ACHN (cell line): ENCODE results near the gene DDX17.

Source experiments
- DNase-seq: peaks from one replicate; pipeline ENCODE4 v3.0.0-alpha.2; 2015
- in situ Hi-C: cut with HindIII; loops from 2 replicates; pipeline ENCODE4 v1.10.0; 2017; ENCODE audit warnings: low sequenced_read_pairs, low pct_ligation_motif_present, low pct_unique_long_range_greater_than_20kb

Gene DDX17

GRCh38 chr22:38497869-38498268, 8.2 kb downstream of the DDX17 start:
- in situ Hi-C loops: no loop called here
- no peak for DNase-seq

- in situ Hi-C loops: no loop called here
- no peak for DNase-seq
Observed at GRCh38 chr22:38494939-38495338, 11.2 kb downstream of the DDX17 start.

GRCh38 chr22:38494498-38494897, 11.6 kb downstream of the DDX17 start:
- DNase-seq: no peak
- in situ Hi-C loops: no loop called here

- no peak for DNase-seq
- in situ Hi-C loops: no loop called here
Observed at GRCh38 chr22:38491707-38492348, 14.3 kb downstream of the DDX17 start.

GRCh38 chr22:38490915-38491314, 15.2 kb downstream of the DDX17 start:
- DNase-seq: peak; percentile 34
- in situ Hi-C loops: no loop called here

- no peak for DNase-seq
- in situ Hi-C loops: no loop called here
Observed at GRCh38 chr22:38490475-38490874, 15.6 kb downstream of the DDX17 start.

- in situ Hi-C loops: no loop called here
- DNase-seq: no peak
Observed at GRCh38 chr22:38489561-38490145, 16.5 kb downstream of the DDX17 start.

GRCh38 chr22:38489142-38489541, 17.0 kb downstream of the DDX17 start:
- no peak for DNase-seq
- in situ Hi-C loops: no loop called here

- in situ Hi-C loops: no loop called here
Observed at GRCh38 chr22:38487946-38488345, 18.2 kb downstream of the DDX17 start.

GRCh38 chr22:38485783-38486182, 20.3 kb downstream of the DDX17 start:
- no peak for DNase-seq
- in situ Hi-C loops: no loop called here

More at GRCh38 chr22:38487946-38488345, 18.2 kb downstream of the DDX17 start:
- DNase-seq: no peak

- no peak for DNase-seq
- in situ Hi-C loops: no loop called here
Observed at GRCh38 chr22:38484244-38484643, 21.9 kb downstream of the DDX17 start.

- no peak for DNase-seq
- in situ Hi-C loops: no loop called here
Observed at GRCh38 chr22:38482662-38483308, 23.3 kb downstream of the DDX17 start.

- in situ Hi-C loops: no loop called here
Observed at GRCh38 chr22:38481871-38482332, 24.2 kb downstream of the DDX17 start.

GRCh38 chr22:38481162-38481870, 24.8 kb downstream of the DDX17 start:
- no peak for DNase-seq
- in situ Hi-C loops: no loop called here

More at GRCh38 chr22:38481871-38482332, 24.2 kb downstream of the DDX17 start:
- no peak for DNase-seq

GRCh38 chr22:38479096-38479837, 26.8 kb downstream of the DDX17 start:
- in situ Hi-C loops: no loop called here
- peak; percentile 77 for DNase-seq

GRCh38 chr22:38477585-38477984, 28.5 kb downstream of the DDX17 start:
- peak; percentile 17 for DNase-seq

GRCh38 chr22:38474003-38474607, 32.0 kb downstream of the DDX17 start:
- in situ Hi-C loops: no loop called here
- no peak for DNase-seq

More at GRCh38 chr22:38477585-38477984, 28.5 kb downstream of the DDX17 start:
- in situ Hi-C loops: no loop called here

- in situ Hi-C loops: no loop called here
- no peak for DNase-seq
Observed at GRCh38 chr22:38471237-38471636, 34.9 kb downstream of the DDX17 start.
